SH-SY5Y (cell line): ENCODE data around the gene ATG14.

Experiments used
- GATA2 ChIP-seq: IDR thresholded peaks from 2 replicates; pipeline ENCODE4 v1.6.1; 2011; ENCODE audit warnings: mild to moderate bottlenecking, low read depth, low read length
- GATA3 ChIP-seq: IDR thresholded peaks from 2 replicates; pipeline ENCODE4 v1.6.1; 2011; ENCODE audit warnings: low read depth, mild to moderate bottlenecking, low read length, moderate library complexity

The ATG14 gene, protein sequence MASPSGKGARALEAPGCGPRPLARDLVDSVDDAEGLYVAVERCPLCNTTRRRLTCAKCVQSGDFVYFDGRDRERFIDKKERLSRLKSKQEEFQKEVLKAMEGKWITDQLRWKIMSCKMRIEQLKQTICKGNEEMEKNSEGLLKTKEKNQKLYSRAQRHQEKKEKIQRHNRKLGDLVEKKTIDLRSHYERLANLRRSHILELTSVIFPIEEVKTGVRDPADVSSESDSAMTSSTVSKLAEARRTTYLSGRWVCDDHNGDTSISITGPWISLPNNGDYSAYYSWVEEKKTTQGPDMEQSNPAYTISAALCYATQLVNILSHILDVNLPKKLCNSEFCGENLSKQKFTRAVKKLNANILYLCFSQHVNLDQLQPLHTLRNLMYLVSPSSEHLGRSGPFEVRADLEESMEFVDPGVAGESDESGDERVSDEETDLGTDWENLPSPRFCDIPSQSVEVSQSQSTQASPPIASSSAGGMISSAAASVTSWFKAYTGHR

DNA sequence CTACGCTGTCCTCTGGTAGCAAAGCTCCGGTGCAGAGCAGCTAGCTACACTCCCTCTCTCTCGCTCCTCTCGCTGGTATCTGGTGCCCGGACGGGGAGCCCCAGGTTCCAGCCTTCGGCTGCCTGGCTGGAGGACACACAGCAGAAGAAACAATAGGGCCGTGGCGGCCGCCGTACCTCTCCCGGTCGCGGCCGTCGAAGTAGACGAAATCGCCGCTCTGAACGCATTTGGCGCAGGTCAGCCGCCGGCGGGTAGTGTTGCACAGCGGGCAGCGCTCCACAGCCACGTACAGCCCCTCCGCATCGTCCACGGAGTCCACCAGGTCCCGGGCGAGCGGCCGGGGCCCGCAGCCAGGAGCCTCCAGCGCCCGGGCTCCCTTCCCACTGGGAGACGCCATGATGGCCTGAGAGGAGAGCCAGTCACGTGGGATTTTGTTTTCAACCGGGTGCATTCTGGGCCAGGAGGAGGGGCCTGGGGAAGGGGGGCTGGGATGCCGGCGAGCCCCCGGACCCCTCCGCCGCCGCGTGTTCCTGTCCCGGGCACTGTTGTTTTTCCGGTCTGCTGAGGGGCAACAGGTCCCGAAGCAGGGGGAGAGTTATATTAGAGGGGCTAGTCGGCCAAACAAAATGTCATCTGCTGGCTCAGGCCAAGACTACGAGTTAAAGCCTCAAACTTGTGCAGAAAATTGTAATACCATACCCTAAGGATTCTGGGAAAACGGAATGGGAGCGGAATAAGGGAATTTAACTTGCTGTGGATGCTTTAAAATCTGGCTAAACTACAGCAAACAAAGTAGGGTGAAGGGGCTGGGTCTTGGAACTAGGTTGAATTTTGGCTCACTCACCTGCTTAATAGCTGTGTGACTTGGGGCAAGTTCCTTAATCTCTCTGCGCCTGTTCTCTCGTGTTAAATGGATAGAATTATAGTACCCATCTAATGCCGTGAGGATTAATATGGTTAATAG, at the start of gene ATG14:
ATG14 (minus strand) TSS at position 405 of the 964 bp plus-strand sequence; CDS start at position 397, 8 bp downstream.
- TF ChIP-seq GATA3: no peak
- no peak for TF ChIP-seq GATA2

GRCh38 chr14:55458800-55459515, 47.3 kb upstream of the ATG14 start:
- TF ChIP-seq GATA2: no peak
- TF ChIP-seq GATA3: no peak

DNA sequence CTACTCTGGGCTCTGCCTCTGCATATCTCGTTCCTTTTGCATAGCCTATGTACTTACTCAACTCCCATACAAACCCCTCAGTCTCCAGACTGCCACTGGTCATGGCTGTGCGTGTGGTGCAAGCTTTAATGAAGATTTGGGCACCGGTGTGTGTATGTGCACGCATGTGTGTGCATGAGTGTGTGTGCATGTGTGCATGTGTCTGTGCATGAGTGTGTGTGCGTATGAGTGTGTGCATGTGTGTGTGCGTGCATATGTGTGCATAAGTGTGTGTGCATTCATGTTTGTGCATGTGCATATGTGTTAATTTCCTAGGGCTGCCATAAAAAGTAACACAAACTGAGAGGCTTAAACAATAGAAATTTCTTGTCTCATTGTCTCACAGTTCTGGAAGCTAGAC, 45.9 kb upstream of the ATG14 start:
- TF ChIP-seq GATA3: no peak
- no peak for TF ChIP-seq GATA2

DNA sequence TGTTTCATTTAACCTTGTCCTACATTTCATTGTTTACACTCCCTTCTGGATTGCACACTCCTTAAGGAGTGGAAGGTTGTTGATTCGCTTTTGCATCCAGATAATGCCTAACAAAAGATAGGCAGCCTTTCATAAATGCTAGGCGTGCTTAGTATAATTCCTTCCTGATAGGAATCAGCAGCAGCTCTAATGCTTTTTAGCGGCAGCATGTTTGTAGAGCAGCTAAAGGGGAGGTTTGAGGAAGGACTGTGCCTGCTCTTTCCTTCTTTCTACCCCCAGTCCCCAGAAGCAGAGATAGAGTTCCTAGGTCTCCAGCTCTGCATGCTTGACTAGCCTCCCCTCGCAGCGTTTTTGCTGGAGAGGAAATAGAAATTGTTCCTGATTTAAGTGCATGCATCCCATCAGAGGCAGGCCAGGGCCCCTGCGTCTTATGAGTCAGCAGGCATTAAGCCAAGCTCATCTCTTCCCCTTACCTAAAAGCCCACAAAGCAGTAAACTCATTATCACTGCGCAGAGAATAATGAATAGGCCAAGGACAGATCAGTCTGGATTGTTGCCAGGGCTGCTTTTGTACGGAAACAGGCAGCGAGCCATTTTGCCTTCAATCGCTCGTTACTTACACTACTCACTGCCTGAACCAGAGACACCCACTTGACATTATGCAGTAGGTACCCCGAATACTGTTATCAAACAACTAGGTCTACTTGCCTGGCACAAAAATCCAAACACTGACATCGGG, 42.8 kb upstream of the ATG14 start:
- TF ChIP-seq GATA2 (peak; percentile 96), GATA3 (peak; percentile 94)

DNA sequence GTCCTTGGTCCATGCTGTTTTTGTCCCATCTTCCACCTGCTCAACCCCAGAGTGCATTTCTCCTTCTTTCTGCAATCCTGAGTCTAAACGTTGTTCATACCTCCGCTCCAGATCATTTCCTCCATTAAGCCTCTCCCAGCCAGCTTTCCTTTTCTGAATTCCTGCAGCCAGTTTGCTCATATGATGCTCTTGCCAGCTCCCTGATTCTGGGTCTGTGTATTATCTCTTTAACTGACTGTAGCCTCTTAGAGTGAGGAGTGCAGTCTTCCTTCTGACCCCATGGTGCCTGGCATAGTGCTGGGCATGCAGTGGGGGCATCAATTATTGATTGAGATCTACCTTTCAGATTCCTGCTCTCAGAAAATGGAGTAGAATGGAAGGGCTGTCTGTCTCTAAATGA, 40.3 kb upstream of the ATG14 start:
- TF ChIP-seq GATA2 (no peak), GATA3 (no peak)

GRCh38 chr14:55451398-55451797, 39.8 kb upstream of the ATG14 start:
- TF ChIP-seq GATA3 (no peak), GATA2 (no peak)

DNA sequence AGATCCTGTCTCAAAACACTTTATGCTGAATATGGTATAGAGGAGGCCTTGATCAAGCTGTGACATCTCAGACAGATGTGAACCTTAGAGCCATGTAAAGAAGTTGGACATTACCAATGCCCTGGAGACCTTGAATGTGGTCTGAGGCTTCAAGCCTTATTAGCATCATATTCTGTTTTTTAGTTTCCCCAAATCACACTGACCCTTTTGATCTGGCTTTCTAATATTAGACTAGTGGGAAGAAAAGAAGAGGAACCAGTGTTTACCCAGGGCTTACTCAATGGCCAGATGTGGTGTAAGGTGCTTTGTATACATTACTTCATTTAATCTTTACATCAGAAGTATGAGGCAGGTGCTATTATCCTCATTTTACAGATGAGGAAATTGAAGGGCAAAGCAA, 39.4 kb upstream of the ATG14 start:
- TF ChIP-seq GATA2: no peak
- TF ChIP-seq GATA3: no peak

DNA sequence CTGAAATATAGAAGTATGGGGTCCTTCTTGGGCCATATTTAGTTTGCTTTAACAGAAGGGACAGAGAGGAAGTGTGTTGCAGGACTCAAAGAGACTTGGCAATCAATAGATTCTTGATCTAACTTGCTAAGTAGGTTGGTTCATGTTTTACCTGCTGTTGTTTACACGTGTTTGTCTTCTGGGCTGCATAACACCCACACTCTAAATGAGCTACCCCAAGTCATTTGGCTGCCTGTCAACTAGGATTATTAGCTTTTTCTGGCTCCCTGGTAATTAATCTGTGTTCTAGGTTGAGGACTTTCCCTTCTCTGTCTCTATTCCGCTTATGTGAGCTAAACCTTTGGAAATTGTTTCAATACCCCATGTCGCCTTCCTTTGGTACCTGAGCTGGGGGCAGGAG, 38.9 kb upstream of the ATG14 start:
- TF ChIP-seq GATA2 (no peak), GATA3 (no peak)

DNA sequence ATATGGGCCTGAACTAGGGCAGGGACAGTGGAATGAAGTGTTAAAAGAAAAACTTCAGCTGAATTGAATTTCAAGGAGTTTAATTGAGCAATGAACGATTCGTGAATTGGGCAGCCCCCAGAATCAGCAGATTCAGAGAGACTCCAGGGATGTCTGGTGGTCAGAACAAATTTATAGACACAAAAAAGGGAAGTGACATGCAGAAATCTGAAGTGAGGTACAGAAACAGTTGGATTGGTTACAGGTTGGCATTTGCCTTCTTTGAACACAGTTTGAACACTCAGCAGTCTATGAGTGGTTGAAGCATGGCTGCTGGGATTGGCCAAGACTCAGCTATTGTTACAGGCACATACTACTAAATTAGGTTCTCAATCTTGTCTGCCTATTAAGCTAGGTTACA, 38.5 kb upstream of the ATG14 start:
- TF ChIP-seq GATA2 (no peak), GATA3 (no peak)

DNA sequence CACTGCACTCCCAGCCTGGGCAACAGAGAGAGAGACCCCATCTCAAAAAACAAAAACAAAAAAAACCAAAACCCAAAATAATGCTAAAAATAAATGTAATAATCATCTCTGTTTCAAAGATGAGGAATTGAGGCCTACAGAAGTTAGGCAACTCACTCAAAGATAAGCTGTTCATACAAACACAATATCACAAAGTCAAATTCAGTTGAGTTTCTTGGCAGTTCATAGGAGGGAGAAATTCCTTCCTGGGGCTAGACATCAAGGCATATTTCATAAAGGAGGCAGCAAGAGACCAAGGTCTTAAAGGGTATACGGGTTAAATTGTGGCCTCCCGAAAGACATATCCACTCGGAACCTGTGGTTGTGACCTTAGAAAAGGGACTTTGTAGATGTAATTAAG, 37.5 kb upstream of the ATG14 start:
- TF ChIP-seq GATA2: no peak

- no peak for TF ChIP-seq GATA3
- no peak for TF ChIP-seq GATA2
These were observed 36.5 kb upstream of the ATG14 start for GRCh38 chr14:55448141-55448614.

DNA sequence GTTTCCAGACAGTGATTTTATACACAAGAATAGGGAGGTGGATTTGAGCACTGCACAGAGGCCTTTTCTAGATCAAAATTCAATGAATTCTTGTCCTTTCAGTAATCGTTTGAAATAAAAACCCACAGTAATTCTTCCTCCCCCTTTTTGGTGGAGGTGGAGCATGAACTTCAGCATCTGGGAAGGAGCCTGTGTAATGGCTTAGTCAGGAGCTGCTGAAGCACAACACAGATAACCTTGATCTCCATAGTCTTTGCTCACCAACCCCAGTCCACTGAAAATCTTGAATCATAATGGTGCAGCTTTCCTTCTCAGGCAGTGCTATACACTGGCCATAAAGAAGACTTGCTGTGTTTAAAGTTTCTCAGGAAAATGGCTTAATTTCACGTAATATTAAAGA, 35.2 kb upstream of the ATG14 start:
- TF ChIP-seq GATA3 (no peak), GATA2 (no peak)

DNA sequence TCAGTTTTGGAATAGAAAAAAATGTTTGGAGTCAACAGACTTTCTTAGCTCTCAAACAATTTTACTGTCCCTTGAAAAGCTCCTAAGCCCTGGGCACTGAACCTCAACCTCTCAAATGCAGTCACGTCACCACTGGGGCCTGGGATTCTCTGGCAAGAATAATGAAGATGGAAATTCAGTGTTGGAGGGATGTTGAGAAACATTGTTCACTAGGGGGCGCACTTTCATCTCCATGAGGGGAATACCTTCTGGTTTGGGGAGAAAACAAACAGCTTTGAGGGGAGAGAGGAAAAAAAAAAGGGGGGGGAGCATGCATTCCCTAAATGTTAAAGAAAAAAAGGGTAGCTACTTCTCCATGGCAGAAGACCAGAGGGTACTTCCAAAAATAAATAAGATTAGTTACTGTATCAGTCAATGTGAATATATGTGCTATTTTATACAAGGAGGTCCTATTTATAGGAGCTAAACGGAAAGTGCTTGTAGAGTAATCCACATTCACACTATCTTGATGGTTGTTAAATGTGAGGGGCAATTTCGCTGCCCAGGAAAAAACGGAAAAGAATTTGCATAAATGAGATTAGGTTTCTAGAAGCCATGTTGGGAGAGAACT, 34.6 kb upstream of the ATG14 start:
- TF ChIP-seq GATA2: no peak
- no peak for TF ChIP-seq GATA3
